HEK293 (cell line): Measurements from ENCODE around the gene GCH1.

Source experiments
- CTCF ChIA-PET: fragments of 350-600 bp; formaldehyde crosslinking; extraction: SDS; loops from one replicate; lab custom pipeline; 2021; ENCODE audit warnings: antibody characterized with exemption; lab: Yijun Ruan, JAX
- POLR2A ChIA-PET: fragments of 300-600 bp; formaldehyde crosslinking; extraction: SDS; loops from one replicate; lab custom pipeline; 2020; ENCODE audit warnings: antibody characterized with exemption, inconsistent platforms; lab: Yijun Ruan, JAX
- H3K27ac ChIP-seq: fragments of 200-500 bp; sonication (Bioruptor generic); 2 replicates; pipeline ENCODE4 v1.5.1; 2014; ENCODE audit warnings: low read depth, low read length, control low read depth, inconsistent platforms; ENCODE audit errors: extremely low read depth
- H3K36me3 ChIP-seq, 2 experiments: fragments of 200-500 bp in 1 of 2; sonication (Bioruptor generic) in 1 of 2; 1 replicate in 1 of 2; 2 replicates in 1 of 2; pipeline ENCODE4 v1.5.1; 2014 to 2017; ENCODE audit warnings: inconsistent platforms in 2 of 2, low read length in 2 of 2; ENCODE audit not compliant: control insufficient read depth in 2 of 2, insufficient read depth in 1 of 2
- H3K4me1 ChIP-seq: fragments of 200-500 bp; sonication (Bioruptor generic); 2 replicates; pipeline ENCODE4 v1.5.1; 2014; ENCODE audit warnings: mild to moderate bottlenecking, low read length, inconsistent platforms; ENCODE audit not compliant: control insufficient read depth, insufficient read depth
- H3K4me3 ChIP-seq: 2 replicates; pipeline ENCODE4 v1.5.1; 2011; ENCODE audit warnings: low read depth, mild to moderate bottlenecking, control low read depth, low read length, moderate library complexity
- H3K9me3 ChIP-seq: fragments of 200-500 bp; sonication (Bioruptor generic); 2 replicates; pipeline ENCODE4 v1.5.1; 2014; ENCODE audit warnings: low read depth, low read length, inconsistent platforms; ENCODE audit not compliant: control insufficient read depth, insufficient read depth
- AEBP2 ChIP-seq: fragments of 450-650 bp; formaldehyde crosslinking; IDR thresholded peaks from 2 replicates; pipeline ENCODE4 v1.5.1; 2016; ENCODE audit warnings: missing biosample characterization, missing genetic modification characterization, borderline replicate concordance
- GFI1B ChIP-seq: fragments of 450-650 bp; formaldehyde crosslinking; IDR thresholded peaks from 2 replicates; pipeline ENCODE4 v1.5.1; 2016; ENCODE audit warnings: missing biosample characterization, missing genetic modification characterization
- KLF7 ChIP-seq: fragments of 450-650 bp; formaldehyde crosslinking; IDR thresholded peaks from 2 replicates; pipeline ENCODE4 v1.5.1; 2016; ENCODE audit warnings: missing biosample characterization, missing genetic modification characterization, borderline replicate concordance
- OSR2 ChIP-seq: fragments of 450-650 bp; formaldehyde crosslinking; IDR thresholded peaks from 2 replicates; pipeline ENCODE4 v1.5.1; 2016; ENCODE audit warnings: missing biosample characterization, missing genetic modification characterization
- PBX3 ChIP-seq: sonication (generic); formaldehyde crosslinking; IDR thresholded peaks from 2 replicates; pipeline ENCODE4 v1.8.1; 2022; ENCODE audit warnings: mild to moderate bottlenecking, moderate library complexity, missing genetic modification reagents
- SALL2 ChIP-seq: fragments of 450-650 bp; formaldehyde crosslinking; IDR thresholded peaks from 2 replicates; pipeline ENCODE4 v1.5.0; 2017; ENCODE audit warnings: missing biosample characterization, mild to moderate bottlenecking, missing genetic modification characterization, borderline replicate concordance
- ZBTB20 ChIP-seq: fragments of 450-650 bp; formaldehyde crosslinking; IDR thresholded peaks from 2 replicates; pipeline ENCODE4 v1.5.1; 2016; ENCODE audit warnings: missing biosample characterization, missing genetic modification characterization
- ZBTB48 ChIP-seq: fragments of 450-650 bp; formaldehyde crosslinking; IDR thresholded peaks from 2 replicates; pipeline ENCODE4 v1.5.1; 2016; ENCODE audit warnings: missing biosample characterization, missing genetic modification characterization
- ZEB2 ChIP-seq: fragments of 450-650 bp; formaldehyde crosslinking; IDR thresholded peaks from 2 replicates; pipeline ENCODE4 v1.5.1; 2016; ENCODE audit warnings: missing biosample characterization, missing genetic modification characterization
- ZNF121 ChIP-seq: fragments of 450-650 bp; formaldehyde crosslinking; IDR thresholded peaks from 2 replicates; pipeline ENCODE4 v1.5.1; 2016; ENCODE audit warnings: missing biosample characterization, missing genetic modification characterization
- ZNF211 ChIP-seq: fragments of 450-650 bp; formaldehyde crosslinking; IDR thresholded peaks from 2 replicates; pipeline ENCODE4 v1.5.1; 2016; ENCODE audit warnings: low read depth, missing biosample characterization, missing genetic modification characterization
- ZNF274 ChIP-seq, 2 experiments: fragments of 200-500 bp in 1 of 2; fragments of 450-650 bp in 1 of 2; sonication (Bioruptor generic) in 1 of 2; formaldehyde crosslinking in 1 of 2; IDR thresholded peaks; 2 replicates each; pipeline versions ENCODE4 v1.5.1 to v1.6.1; 2014 to 2016; ENCODE audit warnings: borderline replicate concordance in 1 of 2, inconsistent platforms in 1 of 2, low read length in 1 of 2, missing biosample characterization in 1 of 2, missing genetic modification characterization in 1 of 2
- ZNF280C ChIP-seq: fragments of 450-650 bp; formaldehyde crosslinking; IDR thresholded peaks from 2 replicates; pipeline ENCODE4 v1.5.1; 2016; ENCODE audit warnings: missing biosample characterization, missing genetic modification characterization
- ZNF341 ChIP-seq: fragments of 450-650 bp; formaldehyde crosslinking; IDR thresholded peaks from 2 replicates; pipeline ENCODE4; 2016; ENCODE audit warnings: low read depth, missing biosample characterization, missing genetic modification characterization
- ZNF423 ChIP-seq: fragments of 450-650 bp; formaldehyde crosslinking; IDR thresholded peaks from 2 replicates; pipeline ENCODE4 v1.5.1; 2016; ENCODE audit warnings: missing biosample characterization, missing genetic modification characterization
- ZNF580 ChIP-seq: fragments of 450-650 bp; formaldehyde crosslinking; IDR thresholded peaks from 2 replicates; pipeline ENCODE4 v1.5.1; 2016; ENCODE audit warnings: missing biosample characterization, missing genetic modification characterization
- ZNF658 ChIP-seq: fragments of 450-650 bp; formaldehyde crosslinking; IDR thresholded peaks from 2 replicates; pipeline ENCODE4; 2016; ENCODE audit warnings: missing biosample characterization, missing genetic modification characterization
- ZNF747 ChIP-seq: fragments of 450-650 bp; formaldehyde crosslinking; IDR thresholded peaks from 2 replicates; pipeline ENCODE4 v1.5.1; 2016; ENCODE audit warnings: missing biosample characterization, missing genetic modification characterization

The GCH1 gene

GRCh38 chr14:54920052-54920451 lies 17.4 kb upstream of the GCH1 start:
- H3K27ac ChIP-seq, result no peak overlapping the region
- ChIA-PET POLR2A (no interaction called here), CTCF (no interaction called here)
- no peaks in the 10 kb centered on the region for H3K36me3 ChIP-seq
- no peak overlapping the region for H3K4me3 ChIP-seq
- no peak for TF ChIP-seq ZNF121
- no peak for TF ChIP-seq ZBTB48 (tag by site-specific recombination)
- TF ChIP-seq AEBP2 (tag by site-specific recombination), result no peak
- TF ChIP-seq PBX3 (CRISPR knock-in tag), result no peak
- no peaks in the 10 kb centered on the region for H3K9me3 ChIP-seq
- H3K4me1 ChIP-seq, result no peaks in the 10 kb centered on the region; the same call in 1 of the 2 replicates

- Histone ChIP-seq H3K4me1 (no peaks in the 10 kb centered on the region; the same call in 1 of the 2 replicates), H3K36me3 (no peaks in the 10 kb centered on the region), H3K4me3 (no peak overlapping the region), H3K9me3 (no peaks in the 10 kb centered on the region), H3K27ac (no peak overlapping the region)
- ChIA-PET CTCF (no interaction called here), POLR2A (no interaction called here)
- no peak for TF ChIP-seq GFI1B
- TF ChIP-seq SALL2 (tag by site-specific recombination), result no peak
- TF ChIP-seq ZNF280C (tag by site-specific recombination), result no peak
- TF ChIP-seq ZNF580 (tag by site-specific recombination), result no peak
- TF ChIP-seq ZNF211 (tag by site-specific recombination), result no peak
- no peak for TF ChIP-seq OSR2 (tag by site-specific recombination)
- no peak for TF ChIP-seq ZNF274 (IDR thresholded peaks at IDR 0.05; ENCODE audit: low read length)
- no peak for TF ChIP-seq ZNF274 (tag by site-specific recombination; IDR thresholded peaks at IDR 0.05; ENCODE audit: borderline replicate concordance)
- TF ChIP-seq ZNF423 (tag by site-specific recombination), result no peak
- TF ChIP-seq ZNF747 (tag by site-specific recombination), result no peak
- TF ChIP-seq ZNF341 (tag by site-specific recombination), result no peak
- no peak for TF ChIP-seq KLF7 (tag by site-specific recombination)
- TF ChIP-seq ZEB2 (tag by site-specific recombination), result no peak
- TF ChIP-seq ZNF658 (tag by site-specific recombination), result no peak
- no peak for TF ChIP-seq ZBTB20 (tag by site-specific recombination)
Observed at GRCh38 chr14:54919330-54919729, 16.7 kb upstream of the GCH1 start.
